HUES48 (cell line): ENCODE data around the gene PLXNA2.

ENCODE experiments used
- H3K27ac ChIP-seq: one replicate; pipeline ENCODE4 v1.7.0; 2013; ENCODE audit warnings: low read depth, low read length, inconsistent platforms
- H3K27me3 ChIP-seq: 2 replicates; pipeline ENCODE4 v1.6.1; 2013; ENCODE audit warnings: mild to moderate bottlenecking, low read length; ENCODE audit not compliant: control insufficient read depth, insufficient read depth
- H3K36me3 ChIP-seq: 2 replicates; pipeline ENCODE4 v1.6.1; 2013; ENCODE audit warnings: low read length; ENCODE audit not compliant: control insufficient read depth, insufficient read depth
- H3K4me1 ChIP-seq: 2 replicates; pipeline ENCODE4 v1.6.1; 2013; ENCODE audit warnings: mild to moderate bottlenecking, low read length; ENCODE audit not compliant: control insufficient read depth, insufficient read depth
- H3K4me3 ChIP-seq: 2 replicates; pipeline ENCODE4 v1.5.1; 2013; ENCODE audit warnings: mild to moderate bottlenecking, low read depth, low read length
- H3K9ac ChIP-seq: 2 replicates; pipeline ENCODE4 v1.6.1; 2013; ENCODE audit warnings: mild to moderate bottlenecking, low read depth, low read length, moderate library complexity
- H3K9me3 ChIP-seq: 2 replicates; pipeline ENCODE4 v1.6.1; 2013; ENCODE audit warnings: low read length; ENCODE audit not compliant: control insufficient read depth, insufficient read depth

PLXNA2 gene

DNA sequence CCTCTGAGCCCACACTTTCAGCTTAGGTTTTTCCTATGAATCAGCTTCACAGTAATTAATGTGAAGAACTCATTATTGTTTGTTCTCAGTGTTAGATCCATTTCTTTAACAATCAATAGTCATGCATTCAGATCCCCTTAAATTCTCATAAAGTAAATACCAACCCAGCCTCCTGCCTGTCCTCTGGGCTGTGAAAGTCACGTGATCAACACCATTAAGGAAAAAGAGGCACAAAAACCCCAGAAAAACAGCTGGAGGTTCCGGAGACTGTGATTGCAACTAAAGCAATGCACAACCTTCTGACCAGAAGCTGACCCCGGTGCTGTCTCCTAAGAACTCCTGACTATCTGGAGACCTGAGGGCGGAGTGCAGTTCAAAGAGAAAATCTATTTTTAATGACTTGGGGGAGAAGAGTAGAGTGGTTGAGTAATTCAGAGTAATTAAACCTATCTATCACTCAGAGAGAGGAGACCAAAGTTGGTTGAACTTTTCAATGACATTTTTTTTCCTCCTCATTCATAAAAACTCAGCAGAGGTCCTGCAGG is 132.5 kb downstream of the PLXNA2 start:
- Histone ChIP-seq H3K4me1 (peaks cover 12% of the 10 kb centered on the region), H3K27ac (no peak overlapping the region), H3K4me3 (no peak overlapping the region), H3K9me3 (no peaks in the 10 kb centered on the region), H3K27me3 (no peaks in the 10 kb centered on the region), H3K36me3 (no peaks in the 10 kb centered on the region), H3K9ac (no peak overlapping the region)

GRCh38 chr1:208110296-208110695 is 133.9 kb downstream of the PLXNA2 start:
- Histone ChIP-seq H3K4me1 (peaks cover 7% of the 10 kb centered on the region; the same call in 1 of the 2 replicates), H3K27ac (no peak overlapping the region), H3K27me3 (no peaks in the 10 kb centered on the region), H3K36me3 (no peaks in the 10 kb centered on the region), H3K9me3 (no peaks in the 10 kb centered on the region), H3K9ac (no peak overlapping the region), H3K4me3 (no peak overlapping the region)

GRCh38 chr1:208108646-208109330 is 135.4 kb downstream of the PLXNA2 start:
- H3K36me3 ChIP-seq = no peaks in the 10 kb centered on the region
- H3K27me3 ChIP-seq = no peaks in the 10 kb centered on the region
- H3K4me3 ChIP-seq = no peak overlapping the region
- H3K4me1 ChIP-seq = peaks cover 7% of the 10 kb centered on the region; the same call in 1 of the 2 replicates
- no peak overlapping the region for H3K27ac ChIP-seq
- no peak overlapping the region for H3K9ac ChIP-seq
- no peaks in the 10 kb centered on the region for H3K9me3 ChIP-seq

DNA sequence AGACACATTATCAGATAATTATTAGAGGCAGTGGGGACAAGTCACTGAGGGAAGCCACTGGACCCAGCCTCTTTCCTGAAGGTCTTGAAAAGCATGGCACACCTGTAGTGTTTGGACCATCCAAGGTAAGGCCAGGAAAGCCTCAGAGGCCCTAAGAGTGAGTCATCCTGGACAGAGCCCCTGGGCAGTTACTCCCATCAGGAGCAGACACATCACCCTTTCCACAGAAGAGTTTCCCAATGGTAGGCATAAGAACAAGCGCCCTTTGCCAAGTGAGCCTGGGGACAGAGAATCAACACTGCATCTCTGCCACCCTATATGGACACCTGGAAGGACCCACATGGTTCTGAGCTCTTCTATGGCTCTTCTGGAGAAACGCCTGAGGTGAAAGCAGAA is 136.0 kb downstream of the PLXNA2 start:
- H3K27ac ChIP-seq = no peak overlapping the region
- peaks cover 7% of the 10 kb centered on the region; the same call in 1 of the 2 replicates for H3K4me1 ChIP-seq
- H3K9me3 ChIP-seq = no peaks in the 10 kb centered on the region
- no peak overlapping the region for H3K4me3 ChIP-seq
- H3K27me3 ChIP-seq = no peaks in the 10 kb centered on the region
- H3K9ac ChIP-seq = no peak overlapping the region
- no peaks in the 10 kb centered on the region for H3K36me3 ChIP-seq

DNA sequence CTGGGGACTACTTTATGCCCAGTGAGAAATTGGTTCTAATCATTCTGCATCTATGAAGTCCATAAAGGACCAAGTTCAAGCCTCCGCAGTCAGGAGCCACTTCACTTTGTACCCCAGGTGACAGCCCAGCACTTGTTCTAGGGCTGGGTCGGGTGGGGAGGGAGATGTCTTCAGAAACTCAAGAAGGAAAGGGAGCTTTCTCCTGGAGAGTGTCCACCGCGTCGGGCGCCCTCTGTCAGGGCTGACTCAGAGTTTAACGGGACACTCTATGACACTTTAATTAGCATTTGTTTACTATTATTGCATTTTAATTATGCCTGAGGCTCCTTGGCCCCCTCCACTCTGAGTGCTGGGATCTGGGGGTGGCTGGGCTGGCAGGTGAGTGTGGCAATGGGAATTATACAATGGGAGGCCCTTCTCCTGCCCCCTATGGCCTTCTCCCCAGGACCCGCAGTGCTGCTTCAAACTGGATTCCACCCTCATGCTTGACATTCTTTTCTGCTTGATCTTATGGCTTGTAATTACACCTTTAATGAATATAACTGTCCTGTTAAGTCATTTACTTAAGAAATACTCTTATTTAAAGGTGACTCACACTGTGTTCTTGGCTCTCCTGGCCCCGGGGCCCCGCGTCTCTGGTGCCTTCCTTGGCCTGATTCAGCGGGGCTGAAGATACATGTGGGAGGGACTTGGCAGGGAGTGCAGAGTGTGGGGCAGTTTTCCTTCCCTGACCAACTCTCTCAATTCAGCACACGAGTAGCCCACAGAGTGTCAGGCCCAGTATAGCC is 136.6 kb downstream of the PLXNA2 start:
- Histone ChIP-seq H3K4me1 (peaks cover 7% of the 10 kb centered on the region; the same call in 1 of the 2 replicates), H3K4me3 (no peak overlapping the region), H3K27ac (no peak overlapping the region), H3K36me3 (no peaks in the 10 kb centered on the region), H3K9me3 (no peaks in the 10 kb centered on the region), H3K9ac (no peak overlapping the region), H3K27me3 (no peaks in the 10 kb centered on the region)

- Histone ChIP-seq H3K9ac (no peak overlapping the region), H3K9me3 (no peaks in the 10 kb centered on the region), H3K4me3 (no peak overlapping the region), H3K27ac (no peak overlapping the region), H3K27me3 (no peaks in the 10 kb centered on the region), H3K36me3 (no peaks in the 10 kb centered on the region), H3K4me1 (peaks cover 17% of the 10 kb centered on the region)
Observed at GRCh38 chr1:208106218-208106617, 138.0 kb downstream of the PLXNA2 start.

GRCh38 chr1:208105756-208106155 is 138.4 kb downstream of the PLXNA2 start:
- no peak overlapping the region for H3K4me3 ChIP-seq
- H3K9ac ChIP-seq = no peak overlapping the region
- no peak overlapping the region for H3K27ac ChIP-seq
- no peaks in the 10 kb centered on the region for H3K27me3 ChIP-seq
- H3K36me3 ChIP-seq = no peaks in the 10 kb centered on the region
- no peaks in the 10 kb centered on the region for H3K9me3 ChIP-seq
- peaks cover 21% of the 10 kb centered on the region for H3K4me1 ChIP-seq

DNA sequence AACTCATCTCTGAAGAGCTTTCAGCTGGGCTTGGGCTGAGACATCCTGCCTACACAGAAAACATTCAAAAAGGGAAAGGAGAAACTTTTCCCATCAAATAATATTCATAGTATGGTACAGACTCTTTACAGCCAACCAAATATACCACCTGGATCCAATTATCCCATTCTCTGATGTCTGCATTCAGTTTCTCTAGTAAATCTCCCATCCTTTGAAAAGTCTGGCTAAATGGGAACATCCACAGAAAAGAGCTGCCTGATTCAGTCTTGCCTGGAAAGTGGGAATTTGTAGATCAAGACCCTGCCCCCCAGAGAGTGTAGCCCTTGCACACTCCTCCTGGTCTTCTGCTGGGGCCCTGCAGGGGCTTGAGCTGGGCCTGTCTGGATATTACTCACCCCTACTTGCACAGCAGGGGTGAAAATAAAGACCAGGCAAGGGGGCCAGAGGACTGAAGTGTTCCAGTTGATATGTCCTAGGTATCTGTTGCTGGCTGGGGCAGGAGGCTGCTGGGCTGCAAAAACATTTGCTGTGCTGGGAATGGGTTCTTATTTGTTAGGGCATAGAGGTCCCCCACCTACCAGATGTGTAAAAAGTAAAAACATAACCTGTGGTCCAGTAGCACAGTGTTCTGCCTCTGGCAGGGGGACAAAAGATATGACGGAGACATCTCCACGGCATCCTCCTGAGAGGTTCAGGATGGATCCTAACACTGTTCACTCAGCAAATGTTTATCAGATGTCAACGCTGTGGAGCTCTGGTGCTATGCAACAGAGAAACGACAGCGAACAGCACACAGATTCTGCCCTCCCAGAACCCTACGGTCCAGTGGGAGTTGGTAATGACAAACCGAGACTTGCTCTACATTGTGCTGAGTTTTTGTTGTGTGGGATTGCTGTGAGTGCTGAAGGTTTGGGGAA is 140.3 kb downstream of the PLXNA2 start:
- peaks cover 19% of the 10 kb centered on the region for H3K4me1 ChIP-seq
- H3K36me3 ChIP-seq = no peaks in the 10 kb centered on the region
- no peaks in the 10 kb centered on the region for H3K27me3 ChIP-seq
- no peaks in the 10 kb centered on the region for H3K9me3 ChIP-seq
- no peak overlapping the region for H3K9ac ChIP-seq
- no peak overlapping the region for H3K27ac ChIP-seq
- no peak overlapping the region for H3K4me3 ChIP-seq

DNA sequence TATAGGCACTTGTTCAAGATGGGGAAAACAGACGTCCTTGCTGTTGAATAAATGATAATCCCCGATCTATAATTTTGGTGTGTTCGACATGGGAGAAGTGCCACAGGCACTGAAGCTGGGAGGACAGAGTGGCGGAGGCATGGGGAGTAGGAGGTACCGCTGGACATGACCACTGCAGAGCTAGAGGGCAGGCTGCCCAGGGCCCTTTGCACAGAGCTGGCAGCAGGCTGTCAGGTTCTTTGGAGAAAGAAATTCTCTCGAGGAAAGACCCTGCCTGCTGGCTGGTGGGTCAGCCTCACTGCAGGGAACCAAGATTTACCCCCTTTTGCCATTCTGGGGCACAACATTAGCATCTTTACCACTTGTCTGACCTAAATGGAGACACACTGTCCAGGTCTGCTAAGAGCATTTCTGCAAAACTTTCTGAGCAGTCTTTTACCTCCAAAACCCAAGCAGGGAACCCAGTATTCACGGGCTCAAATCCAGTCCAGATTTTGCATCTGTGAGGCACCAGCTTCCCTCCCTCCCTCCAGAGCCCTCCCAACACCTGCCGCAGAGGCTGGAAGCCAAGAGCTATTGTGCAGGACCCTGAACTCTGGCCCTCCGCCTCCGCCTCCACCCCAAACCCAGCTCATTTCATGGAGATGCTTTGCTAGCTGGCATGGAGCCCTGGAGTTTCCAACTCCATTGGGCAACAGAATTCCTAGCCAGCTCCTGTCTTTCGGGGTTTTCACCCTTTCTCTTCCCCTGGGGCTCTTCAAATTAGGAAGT is 142.3 kb downstream of the PLXNA2 start:
- Histone ChIP-seq H3K27me3 (no peaks in the 10 kb centered on the region), H3K36me3 (no peaks in the 10 kb centered on the region), H3K4me1 (peaks cover 22% of the 10 kb centered on the region), H3K9ac (no peak overlapping the region), H3K4me3 (no peak overlapping the region), H3K27ac (no peak overlapping the region), H3K9me3 (no peaks in the 10 kb centered on the region)

GRCh38 chr1:208100906-208101305 is 143.3 kb downstream of the PLXNA2 start:
- no peaks in the 10 kb centered on the region for H3K27me3 ChIP-seq
- no peak overlapping the region for H3K4me3 ChIP-seq
- no peak overlapping the region for H3K27ac ChIP-seq
- H3K36me3 ChIP-seq = no peaks in the 10 kb centered on the region
- no peak overlapping the region for H3K9ac ChIP-seq
- H3K9me3 ChIP-seq = no peaks in the 10 kb centered on the region
- peaks cover 22% of the 10 kb centered on the region for H3K4me1 ChIP-seq
